ENCODE results near the gene KRT84.

The KRT84 gene

DNA sequence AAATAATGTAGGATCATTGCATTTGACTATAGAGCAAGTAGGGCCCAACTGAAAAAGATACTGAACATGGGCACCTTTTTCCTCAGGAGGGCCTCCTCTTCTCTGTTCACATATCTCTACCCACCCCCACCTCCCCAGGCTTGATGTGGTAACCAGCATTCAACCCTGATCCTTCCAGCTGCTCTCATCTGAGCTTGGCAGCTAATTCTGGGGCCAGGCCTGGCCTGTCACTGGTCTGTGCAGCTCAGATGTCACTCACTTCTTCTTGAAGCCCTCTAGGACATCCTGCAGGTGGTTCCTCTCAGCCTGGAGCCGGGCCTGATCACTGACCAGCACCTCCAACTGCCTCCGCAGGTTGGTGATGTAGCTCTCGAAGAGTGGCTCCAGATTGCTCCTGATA lies 2.1 kb downstream of the KRT84 start:
- DNase-seq, result no peak

DNA sequence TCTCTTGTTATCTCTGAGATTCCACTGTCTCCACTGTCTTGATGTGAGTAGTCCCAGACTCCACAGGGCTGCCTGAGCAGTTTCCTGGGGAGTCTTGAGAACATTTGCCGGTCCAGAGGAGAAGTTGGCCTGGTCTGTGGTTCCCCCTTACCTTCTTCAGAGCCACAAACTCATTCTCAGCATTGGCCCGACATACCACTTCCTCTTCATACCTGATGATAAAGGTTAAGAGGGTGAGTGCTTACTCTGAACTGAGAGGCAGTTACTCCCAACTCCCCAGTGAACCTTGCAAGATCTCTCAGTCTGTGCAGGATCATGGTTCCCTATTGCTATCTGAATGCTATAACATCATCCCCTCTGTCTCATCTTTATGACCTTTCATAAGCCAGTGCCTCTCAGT lies 2.6 kb downstream of the KRT84 start:
- DNase-seq, result no peak

GRCh38 chr12:52381206-52381605 lies 4.2 kb downstream of the KRT84 start:
- no peak for DNase-seq

DNA sequence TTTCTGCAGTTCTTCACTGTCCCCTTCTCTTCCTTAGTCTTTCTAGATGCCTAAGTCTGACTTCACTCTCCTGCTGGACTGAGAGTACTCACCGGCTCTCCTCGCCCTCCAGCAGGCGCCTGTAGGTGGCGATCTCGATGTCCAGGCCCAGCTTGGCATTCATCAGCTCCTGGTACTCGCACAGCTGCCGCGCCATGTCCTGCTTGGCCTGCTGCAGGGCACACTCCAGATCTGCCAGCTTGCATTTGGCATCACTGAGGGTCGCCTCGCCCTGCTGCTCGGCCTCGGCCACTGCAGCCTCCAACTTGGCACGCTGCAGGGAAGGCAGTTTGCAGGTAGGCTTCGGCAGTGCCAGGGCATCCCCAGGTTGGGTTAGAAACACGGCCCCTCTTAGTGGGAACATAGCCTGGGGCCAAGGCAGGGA lies 5.2 kb downstream of the KRT84 start:
- peak in 5 of 14 donors; percentile 10 to 41 (median 24) for DNase-seq

DNA sequence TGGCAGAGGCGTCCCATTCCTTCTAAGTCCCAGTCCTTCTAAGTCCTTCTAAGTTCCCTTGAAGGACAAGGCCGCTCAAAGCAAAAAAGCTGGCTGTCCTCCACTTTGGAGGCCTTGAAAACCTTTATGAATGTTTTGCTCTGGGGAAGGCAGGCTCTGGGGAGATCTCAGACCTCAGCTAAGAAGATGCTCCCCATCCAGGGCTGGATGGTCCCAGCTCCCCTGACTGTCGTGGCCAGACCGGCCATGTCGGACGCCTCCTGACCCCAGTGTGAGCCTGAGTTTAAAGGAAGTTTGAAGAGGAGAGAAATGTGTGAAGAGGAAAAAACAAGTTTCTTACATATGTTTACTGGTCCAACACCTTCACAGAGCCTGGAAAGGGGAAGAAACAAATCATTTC lies 5.9 kb downstream of the KRT84 start:
- no peak for DNase-seq

GRCh38 chr12:52378091-52378490 lies 7.4 kb downstream of the KRT84 start:
- no peak for DNase-seq

- DNase-seq, result no peak
Observed at GRCh38 chr12:52377266-52377665, 8.2 kb downstream of the KRT84 start.

DNA sequence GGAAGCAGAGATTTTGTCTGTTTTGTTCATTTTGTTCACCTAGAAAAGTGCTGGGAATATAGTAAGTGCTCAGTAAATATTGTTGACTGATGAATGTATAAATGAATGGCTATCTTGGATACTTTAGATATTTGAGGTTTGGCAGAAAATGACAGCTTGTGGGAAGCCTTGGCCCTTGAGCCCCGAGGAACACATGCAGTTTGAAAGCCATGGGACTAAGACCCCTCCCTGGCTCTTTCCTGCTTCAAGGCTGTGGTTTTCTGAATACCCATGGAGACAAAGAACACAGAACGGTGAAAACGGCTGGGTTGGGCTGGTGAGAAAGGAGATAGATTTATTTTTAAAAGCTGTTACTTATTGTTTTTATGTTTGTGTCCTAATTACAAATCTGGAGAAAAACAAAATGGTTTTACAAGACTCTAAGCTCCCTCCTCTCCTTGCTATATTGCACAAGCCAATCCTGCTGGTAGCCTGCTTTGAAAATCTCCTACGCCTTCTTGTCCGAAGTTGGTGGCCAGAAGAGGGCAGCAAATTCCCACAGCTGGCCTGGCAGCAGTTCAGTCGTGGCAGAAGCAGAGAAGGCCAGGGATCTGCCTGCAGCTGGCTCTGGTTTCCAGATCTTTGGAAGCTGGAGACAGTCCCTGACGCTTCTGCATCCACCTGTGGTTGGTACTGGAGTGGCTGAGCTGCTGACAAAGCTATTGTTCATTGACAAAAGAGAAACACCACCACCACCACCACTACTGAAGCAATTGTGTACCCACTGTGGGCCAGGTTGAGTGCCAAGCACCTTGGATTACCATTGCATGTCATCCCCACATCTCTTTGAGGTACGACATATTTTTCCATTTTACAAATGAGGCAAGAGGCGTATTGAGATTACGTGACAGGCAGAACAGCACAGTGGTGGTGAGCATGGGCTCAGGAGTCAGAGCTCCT lies 13.0 kb downstream of the KRT84 start:
- DNase-seq, result peak in 11 of 14 donors; percentile 7 to 78 (median 64)

DNA sequence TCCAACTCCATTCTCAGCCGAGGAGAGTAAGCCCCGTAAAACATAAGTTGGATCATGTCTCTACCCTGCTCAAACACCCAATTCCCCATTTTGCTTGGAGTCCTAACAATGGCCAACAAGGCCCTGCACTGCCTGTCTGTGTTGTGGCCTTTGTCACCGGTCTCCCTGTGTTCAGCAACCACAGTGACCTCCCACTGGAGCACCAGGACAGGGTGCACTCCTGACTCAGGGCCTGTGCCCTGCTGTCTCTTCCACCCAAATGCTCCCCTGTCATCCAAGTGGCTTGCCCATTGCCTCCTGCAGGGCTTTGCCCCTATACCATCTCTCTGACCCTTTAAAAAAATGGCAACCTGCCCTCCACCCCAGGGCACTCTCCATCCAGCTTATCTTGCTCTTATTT lies 13.7 kb downstream of the KRT84 start:
- peak in 3 of 14 donors; percentile 6 to 40 (median 27) for DNase-seq

- peak in 11 of 14 donors; percentile 8 to 76 (median 53) for DNase-seq
Observed at GRCh38 chr12:52370926-52371608, 14.4 kb downstream of the KRT84 start.

- DNase-seq, result no peak
Observed at GRCh38 chr12:52369809-52370208, 15.6 kb downstream of the KRT84 start.

DNA sequence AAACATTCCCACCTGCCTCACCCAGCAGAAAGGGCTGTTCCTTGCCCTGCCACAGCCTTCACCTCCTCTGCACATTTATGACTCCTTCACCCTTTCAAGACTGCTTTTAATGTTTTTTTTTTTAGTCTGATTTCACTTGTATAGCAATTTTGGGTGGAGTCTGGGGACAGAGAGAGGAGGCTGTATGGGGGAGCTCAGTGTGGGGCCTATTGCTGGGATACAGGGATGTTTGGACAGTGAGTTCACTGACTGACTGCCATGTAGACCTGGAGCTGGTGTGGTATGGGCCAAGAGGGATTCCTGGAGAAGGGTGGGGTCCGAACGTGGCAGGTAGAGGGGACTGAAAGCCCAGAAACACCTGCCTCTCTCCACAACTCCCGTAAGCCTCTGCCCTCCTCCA lies 16.2 kb downstream of the KRT84 start:
- no peak for DNase-seq

DNA sequence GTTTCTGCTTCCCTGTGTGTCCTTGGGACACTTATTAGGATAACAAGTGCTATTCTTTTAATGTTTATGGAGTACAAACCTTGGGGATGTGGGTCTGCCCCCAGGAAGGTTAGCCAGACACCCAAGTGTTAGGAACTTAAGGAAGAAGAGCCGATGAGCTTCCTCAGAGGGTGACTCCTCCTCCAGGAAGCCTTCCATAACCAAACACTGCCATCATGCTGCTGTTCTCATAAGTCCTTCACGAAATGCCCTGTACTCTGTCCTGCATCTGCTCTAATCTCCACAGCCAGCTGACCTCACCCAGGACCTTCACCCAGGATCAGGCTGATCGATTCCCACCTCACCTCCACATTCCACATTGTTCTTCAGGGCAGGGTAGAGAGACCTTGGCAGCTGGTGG lies 16.9 kb downstream of the KRT84 start:
- DNase-seq, result no peak

DNA sequence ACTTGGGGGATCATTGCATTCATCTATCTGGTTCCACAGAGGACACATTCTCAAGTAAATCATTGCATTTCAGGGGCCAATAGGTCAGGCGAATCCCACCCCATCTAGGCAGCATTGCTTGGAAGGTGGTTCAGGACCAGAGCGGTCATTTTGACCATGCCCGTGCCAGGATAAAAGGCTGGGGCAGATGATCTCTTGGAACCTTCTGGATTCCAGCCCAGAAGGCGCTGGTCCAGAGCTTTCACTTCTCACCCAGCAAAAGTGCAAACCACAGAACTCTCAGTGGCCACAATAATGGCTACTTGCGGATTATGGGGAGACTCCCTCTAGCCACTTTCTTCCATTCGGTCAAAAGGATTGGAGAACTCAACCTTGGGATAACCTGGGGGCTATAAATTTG lies 17.6 kb downstream of the KRT84 start:
- DNase-seq, result no peak

GRCh38 chr12:52366738-52367485 lies 18.5 kb downstream of the KRT84 start, which contains the start of gene KRT85:
TSS of gene KRT85 (minus strand) at chr12:52367481. CDS start at chr12:52367405, 76 bp downstream.
- DNase-seq, result no peak

DNA sequence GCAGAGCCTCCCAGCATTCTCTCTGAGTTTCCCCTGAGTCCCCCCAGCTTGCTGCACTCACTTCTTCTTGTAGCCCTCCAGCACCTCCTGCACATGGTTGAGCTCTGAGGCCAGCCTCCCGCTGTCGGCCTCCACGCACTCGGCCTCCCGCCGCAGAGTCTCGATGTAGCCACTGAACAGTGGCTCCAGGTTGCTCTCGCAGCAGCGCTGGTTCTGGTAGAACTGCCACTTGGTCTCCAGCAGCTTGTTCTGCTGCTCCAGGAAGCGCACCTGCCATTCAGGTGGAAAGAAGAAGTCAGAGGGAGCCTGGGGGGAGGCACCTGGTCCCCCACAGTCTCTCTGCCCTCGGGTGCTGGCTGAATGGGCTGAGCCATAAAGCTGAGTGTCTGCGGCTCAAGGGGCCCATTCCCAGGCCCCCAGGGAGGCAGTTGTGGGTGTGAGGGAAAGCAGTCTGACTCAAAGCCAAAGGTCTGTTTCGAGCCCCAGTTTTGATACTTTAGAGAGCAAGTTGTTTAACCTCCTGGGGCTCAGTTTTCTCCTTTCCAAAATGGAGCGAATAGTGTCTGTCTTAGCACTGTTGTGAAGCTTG lies 20.5 kb downstream of the KRT84 start:
- no peak for DNase-seq

GRCh38 chr12:52364061-52364460 lies 21.4 kb downstream of the KRT84 start:
- DNase-seq, result no peak

GRCh38 chr12:52363111-52363679 lies 22.3 kb downstream of the KRT84 start:
- DNase-seq, result no peak

- no peak for DNase-seq
Observed at GRCh38 chr12:52362118-52362726, 23.2 kb downstream of the KRT84 start.

- DNase-seq, result no peak
Observed at GRCh38 chr12:52361553-52361952, 23.9 kb downstream of the KRT84 start.

DNA sequence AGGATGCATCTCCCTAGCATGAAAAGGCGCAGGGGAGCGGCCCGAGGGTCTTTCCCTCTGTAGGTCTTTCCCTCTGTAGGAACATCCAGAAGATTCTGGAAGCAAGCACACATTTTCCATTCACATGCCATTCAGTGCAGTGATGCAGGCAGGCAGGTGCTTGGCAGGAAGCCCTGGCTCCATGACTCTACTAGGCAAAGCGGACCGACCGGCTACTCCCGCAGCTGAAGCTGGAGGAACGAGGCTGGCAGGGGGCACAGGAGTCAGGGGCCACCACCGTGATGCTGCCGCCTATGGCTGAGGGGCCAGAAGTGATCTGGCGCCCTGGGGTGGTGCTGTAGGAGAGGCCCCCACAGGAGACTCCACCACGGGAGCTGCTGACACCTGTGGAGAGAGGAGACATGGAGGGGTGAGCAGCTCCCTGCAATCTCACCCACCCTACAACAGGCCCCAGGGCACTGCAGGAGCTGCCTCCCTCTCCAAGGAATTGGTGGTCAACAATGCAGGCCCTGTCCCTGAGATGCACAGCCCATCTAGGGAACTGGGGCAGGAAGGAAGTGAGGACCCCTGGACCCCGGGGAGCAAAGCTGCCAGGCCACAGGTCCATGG lies 24.7 kb downstream of the KRT84 start:
- DNase-seq, result no peak
